NCI-H146 treated with DMSO at 0.1 percent for 48 hours (cell line): ENCODE measurements around the gene RAB8B.

Experiments used
- DNase-seq: peaks from one replicate; lab custom pipeline; 2025; ENCODE audit not compliant: unreplicated experiment; lab: John Stamatoyannopoulos, UW

RAB8B gene

GRCh38 chr15:63264688-63265293, 75.4 kb downstream of the RAB8B start:
- DNase-seq, result no peak

- DNase-seq, result no peak
These were observed 85.0 kb downstream of the RAB8B start for GRCh38 chr15:63274427-63274826.

- no peak for DNase-seq
These were observed 87.1 kb downstream of the RAB8B start for GRCh38 chr15:63276342-63277037.

GRCh38 chr15:63277038-63277892, 87.9 kb downstream of the RAB8B start, which contains the start of gene APH1B:
APH1B (plus strand) TSS chr15:63277605; CDS start chr15:63277624, 19 bp downstream.
- peak; percentile 59 for DNase-seq

- peak; percentile 26 for DNase-seq
These were observed 88.6 kb downstream of the RAB8B start for GRCh38 chr15:63277893-63278456.

GRCh38 chr15:63283126-63283525, 93.7 kb downstream of the RAB8B start:
- no peak for DNase-seq

GRCh38 chr15:63284335-63284734, 94.9 kb downstream of the RAB8B start:
- no peak for DNase-seq

- DNase-seq, result no peak
These were observed 97.7 kb downstream of the RAB8B start for GRCh38 chr15:63287109-63287508.

GRCh38 chr15:63288342-63288741, 98.9 kb downstream of the RAB8B start:
- DNase-seq, result no peak

- DNase-seq, result peak; percentile 6
These were observed 99.5 kb downstream of the RAB8B start for GRCh38 chr15:63288778-63289378.

- no peak for DNase-seq
These were observed 102.1 kb downstream of the RAB8B start for GRCh38 chr15:63291507-63291906.

- no peak for DNase-seq
These were observed 102.8 kb downstream of the RAB8B start for GRCh38 chr15:63292241-63292640.

GRCh38 chr15:63292771-63293170, 103.4 kb downstream of the RAB8B start:
- DNase-seq, result no peak

GRCh38 chr15:63294359-63294758, 105.0 kb downstream of the RAB8B start:
- no peak for DNase-seq

GRCh38 chr15:63295341-63295740, 105.9 kb downstream of the RAB8B start:
- no peak for DNase-seq

GRCh38 chr15:63296195-63296594, 106.8 kb downstream of the RAB8B start:
- peak; percentile 31 for DNase-seq

- no peak for DNase-seq
These were observed 110.7 kb downstream of the RAB8B start for GRCh38 chr15:63299943-63300575.

GRCh38 chr15:63301088-63301487, 111.7 kb downstream of the RAB8B start:
- DNase-seq, result peak; percentile 28

GRCh38 chr15:63305260-63305659, 115.9 kb downstream of the RAB8B start:
- DNase-seq, result no peak

GRCh38 chr15:63306492-63307073, 117.2 kb downstream of the RAB8B start:
- DNase-seq, result no peak
